Measurements from ENCODE around the gene ACTG2. TPM values are rescaled to one million over a fixed set of nuclear protein-coding genes. Genes with fewer than 3 reads are reported as not detected.
"Not testable (repeated sequence)": the region's sequence is repeated elsewhere in the genome, so short reads cannot be mapped to it uniquely, and the experiment has no call there.

ACTG2 gene
- total and polyA plus RNA-seq, 10 donors: 0.60 to 17.6 (median 4.3) TPM

DNA sequence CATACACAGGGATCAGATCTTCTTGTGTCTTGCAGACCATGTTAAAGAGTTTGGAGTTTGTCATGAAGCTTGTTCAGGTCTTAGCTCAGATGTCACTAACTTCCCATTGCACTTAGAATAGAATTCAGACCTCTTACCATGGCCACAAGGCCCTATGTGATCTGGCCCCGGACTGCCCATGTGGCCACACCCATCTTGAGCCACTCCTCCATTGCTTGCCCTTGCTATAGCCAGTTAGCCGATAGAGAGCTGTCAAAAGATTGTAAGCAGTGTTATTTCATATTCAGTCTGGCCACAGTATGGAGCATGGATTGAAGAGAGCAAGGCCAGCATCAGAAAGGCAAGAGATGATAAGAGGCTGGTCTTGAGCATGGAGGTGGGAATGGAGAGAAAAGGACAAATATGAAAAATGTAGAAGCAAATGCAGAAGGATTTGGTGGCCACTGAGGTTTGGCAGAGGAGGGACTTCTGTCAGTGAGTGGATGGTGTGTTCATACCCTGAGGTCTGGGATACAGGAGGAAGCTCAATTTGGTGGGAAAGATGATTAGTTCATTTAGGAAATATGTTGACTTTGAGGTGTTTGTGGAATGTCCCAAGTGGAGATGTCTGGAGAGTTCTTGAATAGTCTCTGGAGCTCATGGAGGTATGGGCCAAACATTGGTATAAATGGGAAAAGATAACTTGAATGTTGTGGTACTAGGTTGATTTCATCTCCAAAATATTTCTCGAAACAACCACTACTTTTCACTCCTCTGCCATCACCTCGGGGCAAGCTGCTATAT, 44.5 kb downstream of the ACTG2 start:
- 87 to 96% (median 90%) methylated on average over 4 of the region's 4 CpGs for WGBS, 5 donors
- Histone ChIP-seq H3K27me3 (replicated peaks in 1 of 7) (no peaks in the 10 kb centered on the region), H3K4me3 (no peak overlapping the region), H3K9me3 (no peaks in the 10 kb centered on the region), H3K4me1 (peaks cover 0 to 96% (median 25%) of the 10 kb centered on the region in 6 donors), H3K27ac (no peak overlapping the region), H3K36me3 (peaks cover 0 to 93% (median 23%) of the 10 kb centered on the region in 6 donors)
- intact Hi-C loops (cut with DNase I; ENCODE audit: low total_unique reads): no loop called here
- TF ChIP-seq POLR2A (IDR thresholded peaks at IDR 0.05) (no peak), POLR2AphosphoS5 (IDR thresholded peaks at IDR 0.05) (no peak)
- TF ChIP-seq, protein P1, sequence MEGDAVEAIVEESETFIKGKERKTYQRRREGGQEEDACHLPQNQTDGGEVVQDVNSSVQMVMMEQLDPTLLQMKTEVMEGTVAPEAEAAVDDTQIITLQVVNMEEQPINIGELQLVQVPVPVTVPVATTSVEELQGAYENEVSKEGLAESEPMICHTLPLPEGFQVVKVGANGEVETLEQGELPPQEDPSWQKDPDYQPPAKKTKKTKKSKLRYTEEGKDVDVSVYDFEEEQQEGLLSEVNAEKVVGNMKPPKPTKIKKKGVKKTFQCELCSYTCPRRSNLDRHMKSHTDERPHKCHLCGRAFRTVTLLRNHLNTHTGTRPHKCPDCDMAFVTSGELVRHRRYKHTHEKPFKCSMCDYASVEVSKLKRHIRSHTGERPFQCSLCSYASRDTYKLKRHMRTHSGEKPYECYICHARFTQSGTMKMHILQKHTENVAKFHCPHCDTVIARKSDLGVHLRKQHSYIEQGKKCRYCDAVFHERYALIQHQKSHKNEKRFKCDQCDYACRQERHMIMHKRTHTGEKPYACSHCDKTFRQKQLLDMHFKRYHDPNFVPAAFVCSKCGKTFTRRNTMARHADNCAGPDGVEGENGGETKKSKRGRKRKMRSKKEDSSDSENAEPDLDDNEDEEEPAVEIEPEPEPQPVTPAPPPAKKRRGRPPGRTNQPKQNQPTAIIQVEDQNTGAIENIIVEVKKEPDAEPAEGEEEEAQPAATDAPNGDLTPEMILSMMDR (IDR thresholded peaks at IDR 0.05 in 8 of 11, conservative IDR thresholded peaks at IDR 0.05 in 3 of 11): no peak
- DNase-seq: no peak

DNA sequence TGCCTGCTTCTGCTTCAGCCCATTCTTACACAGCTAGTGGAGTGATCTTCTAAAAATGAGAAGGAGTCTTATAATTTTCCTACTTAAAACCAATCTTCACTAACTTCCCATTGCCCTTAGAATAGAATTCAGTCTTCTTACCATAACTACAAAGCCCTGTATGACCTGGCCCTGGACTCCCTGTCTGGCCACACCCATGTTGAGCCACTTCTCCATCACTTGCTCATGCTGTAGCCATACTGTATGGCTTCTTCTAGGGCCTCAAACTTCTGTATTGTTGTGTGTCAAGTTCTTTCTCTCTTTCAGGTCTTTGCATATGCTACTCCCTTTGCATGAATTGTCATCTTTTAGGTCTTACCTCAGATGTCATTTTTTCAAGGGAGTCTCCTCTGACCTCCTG, 45.1 kb downstream of the ACTG2 start:
- Histone ChIP-seq H3K9me3 (no peaks in the 10 kb centered on the region), H3K4me1 (peaks cover 0 to 93% (median 22%) of the 10 kb centered on the region in 6 donors), H3K27ac (no peak overlapping the region), H3K4me3 (no peak overlapping the region), H3K36me3 (peaks cover 0 to 93% (median 17%) of the 10 kb centered on the region in 6 donors), H3K27me3 (replicated peaks in 1 of 7) (no peaks in the 10 kb centered on the region)
- intact Hi-C loops (cut with DNase I; ENCODE audit: low total_unique reads): no loop called here
- DNase-seq: no peak
- no peak for TF ChIP-seq POLR2AphosphoS5 (IDR thresholded peaks at IDR 0.05)
- TF ChIP-seq, protein P1 (IDR thresholded peaks at IDR 0.05 in 8 of 11, conservative IDR thresholded peaks at IDR 0.05 in 3 of 11): no peak

DNA sequence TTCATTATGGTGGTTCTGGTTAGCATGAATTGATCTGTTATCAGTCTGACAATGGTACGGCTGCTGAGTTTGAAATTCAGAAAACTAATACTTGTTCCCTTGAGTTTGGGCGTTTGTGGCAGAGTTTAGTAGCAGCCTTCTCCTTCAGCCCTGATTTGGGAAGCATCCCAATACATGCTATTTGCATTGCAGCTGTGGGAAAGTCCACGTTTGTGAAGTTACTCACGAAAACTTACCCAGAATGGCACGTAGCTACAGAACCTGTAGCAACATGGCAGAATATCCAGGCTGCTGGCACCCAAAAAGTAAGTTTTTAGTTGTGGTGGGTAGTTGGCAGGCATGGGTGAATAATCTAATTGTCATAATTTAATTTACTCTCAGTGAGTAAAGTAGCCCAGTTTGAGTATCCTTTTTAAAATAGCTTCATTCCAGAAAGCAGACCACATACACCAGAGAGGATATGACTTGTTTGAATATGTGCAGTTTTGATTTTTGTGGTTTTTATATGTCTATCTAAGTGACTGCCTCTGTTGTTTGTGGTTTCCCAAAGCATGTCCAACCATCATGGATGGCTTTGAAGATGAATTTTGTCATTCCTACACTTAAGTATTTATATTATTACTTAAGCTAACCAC, 46.0 kb downstream of the ACTG2 start:
- 79 to 90% (median 84%) methylated on average over 5 of the region's 5 CpGs for WGBS, 5 donors
- H3K27me3 ChIP-seq (replicated peaks in 1 of 7): no peaks in the 10 kb centered on the region
- H3K27ac ChIP-seq: no peak overlapping the region
- H3K9me3 ChIP-seq: no peaks in the 10 kb centered on the region
- peaks cover 0 to 86% (median 19%) of the 10 kb centered on the region in 6 donors for H3K4me1 ChIP-seq
- H3K36me3 ChIP-seq: peaks cover 0 to 94% (median 10%) of the 10 kb centered on the region in 6 donors
- H3K4me3 ChIP-seq: no peak overlapping the region
- no peak for DNase-seq
- intact Hi-C loops (cut with DNase I; ENCODE audit: low total_unique reads): no loop called here
- TF ChIP-seq, protein P1 (IDR thresholded peaks at IDR 0.05 in 8 of 11, conservative IDR thresholded peaks at IDR 0.05 in 3 of 11): no peak
- TF ChIP-seq POLR2A (IDR thresholded peaks at IDR 0.05): no peak
- no peak for TF ChIP-seq POLR2AphosphoS5 (IDR thresholded peaks at IDR 0.05)

DNA sequence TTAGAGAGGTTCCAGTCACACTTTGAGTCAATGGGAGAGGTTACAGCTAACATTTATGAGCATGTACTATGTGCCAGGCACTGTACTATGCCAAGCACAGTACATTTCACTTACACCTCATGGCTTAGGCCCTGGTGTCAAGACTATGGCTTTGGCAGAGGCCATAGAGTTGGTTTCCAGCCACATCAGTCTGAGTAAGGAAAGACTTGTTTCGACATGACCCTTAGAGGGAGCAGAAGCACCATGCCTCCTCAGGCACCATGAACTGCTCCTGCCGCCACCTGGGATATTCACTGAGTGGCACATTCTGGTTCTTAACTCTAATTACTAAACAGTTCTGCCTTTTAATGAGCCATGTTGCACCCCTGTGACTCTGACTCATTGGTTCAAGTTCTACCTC, 46.6 kb downstream of the ACTG2 start:
- H3K9me3 ChIP-seq: no peaks in the 10 kb centered on the region
- no peak overlapping the region for H3K27ac ChIP-seq
- TF ChIP-seq POLR2AphosphoS5 (IDR thresholded peaks at IDR 0.05): no peak
- TF ChIP-seq, protein P1 (IDR thresholded peaks at IDR 0.05 in 8 of 11, conservative IDR thresholded peaks at IDR 0.05 in 3 of 11): no peak
- no peak for TF ChIP-seq POLR2A (IDR thresholded peaks at IDR 0.05)
- H3K27me3 ChIP-seq (replicated peaks in 1 of 7): no peaks in the 10 kb centered on the region
- 70 to 88% (median 83%) methylated on average over 2 of the region's 2 CpGs for WGBS, 5 donors
- H3K4me1 ChIP-seq: peaks cover 0 to 87% (median 22%) of the 10 kb centered on the region in 6 donors
- peaks cover 0 to 94% (median 9%) of the 10 kb centered on the region in 6 donors for H3K36me3 ChIP-seq
- no peak overlapping the region for H3K4me3 ChIP-seq
- DNase-seq: no peak
- intact Hi-C loops (cut with DNase I; ENCODE audit: low total_unique reads): no loop called here

DNA sequence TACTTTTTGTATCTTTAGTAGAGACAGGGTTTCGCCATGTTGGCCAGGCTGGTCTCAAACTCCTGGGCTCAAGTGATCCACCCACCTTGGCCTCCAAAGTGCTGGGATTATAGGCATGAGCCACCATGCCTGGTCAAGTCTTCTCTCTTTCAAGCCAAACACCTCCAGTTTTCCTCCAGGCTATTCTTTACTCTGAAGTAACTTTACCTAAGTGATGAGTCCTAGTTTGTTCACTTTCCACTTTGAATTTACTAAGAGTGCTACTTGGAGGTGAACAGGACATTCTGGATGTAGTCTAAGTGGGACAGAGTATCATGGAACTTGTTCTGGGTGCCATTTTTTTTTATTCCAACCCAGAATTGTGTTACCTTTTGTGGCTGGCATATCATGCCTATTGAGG, 47.3 kb downstream of the ACTG2 start:
- 93 to 100% (median 100%) methylated on average over 1 of the region's 1 CpG for WGBS, 5 donors
- not testable (repeated sequence) for DNase-seq; H3K27me3 ChIP-seq (replicated peaks in 1 of 7)

More for the DNA sequence above, 47.3 kb downstream of the ACTG2 start:
- H3K9me3 ChIP-seq; H3K27ac ChIP-seq; intact Hi-C loops (cut with DNase I; ENCODE audit: low total_unique reads); H3K4me3 ChIP-seq: not testable (repeated sequence)
- peaks cover 2 to 94% (median 12%) of the 10 kb centered on the region in 6 donors for H3K36me3 ChIP-seq
- H3K4me1 ChIP-seq: peaks cover 0 to 88% (median 25%) of the 10 kb centered on the region in 6 donors

Measured in spleen (tissue), 11 donors.